IMR-90 (cell line): ENCODE measurements around the gene TYW5.

Source experiments
- BHLHE40 ChIP-seq: fragments of 150-350 bp; IDR thresholded peaks from 2 replicates; pipeline ENCODE4 v1.6.1; 2016; ENCODE audit warnings: mild to moderate bottlenecking, low read depth, low read length
- CEBPB ChIP-seq: IDR thresholded peaks from 2 replicates; pipeline ENCODE4 v1.6.1; 2012; ENCODE audit warnings: low read depth, low read length, improper control_type of control experiment
- CTCF ChIP-seq: conservative IDR thresholded peaks from 2 replicates; pipeline ENCODE4 v1.5.1; 2012; ENCODE audit warnings: mild to moderate bottlenecking, low read depth, low read length, improper control_type of control experiment
- MAFK ChIP-seq: IDR thresholded peaks from 2 replicates; pipeline ENCODE4 v1.6.1; 2012; ENCODE audit warnings: low read depth, low read length, improper control_type of control experiment
- MAZ ChIP-seq: IDR thresholded peaks from 2 replicates; pipeline ENCODE4 v1.6.1; 2012; ENCODE audit warnings: low read depth, mild to moderate bottlenecking, low read length, improper control_type of control experiment, moderate library complexity, borderline replicate concordance
- NFE2L2 ChIP-seq: fragments of 150-350 bp; IDR thresholded peaks from 2 replicates; pipeline ENCODE4 v1.6.1; 2016; ENCODE audit warnings: low read depth, mild to moderate bottlenecking, low read length
- POLR2A ChIP-seq: IDR thresholded peaks from 2 replicates; pipeline ENCODE4 v1.6.1; 2012; ENCODE audit warnings: mild to moderate bottlenecking, low read depth, low read length
- RAD21 ChIP-seq: IDR thresholded peaks from 2 replicates; pipeline ENCODE4 v1.6.1; 2012; ENCODE audit warnings: low read length, improper control_type of control experiment
- RCOR1 ChIP-seq: IDR thresholded peaks from 2 replicates; pipeline ENCODE4 v1.6.1; 2012; ENCODE audit warnings: mild to moderate bottlenecking, low read length, improper control_type of control experiment; ENCODE audit not compliant: insufficient replicate concordance
- RFX5 ChIP-seq: IDR thresholded peaks from 2 replicates; pipeline ENCODE4 v1.8.0; 2012; ENCODE audit warnings: low read depth, mild to moderate bottlenecking, low read length, moderate library complexity
- SMC3 ChIP-seq: fragments of 150-350 bp; IDR thresholded peaks from 2 replicates; pipeline ENCODE4 v1.6.1; 2016; ENCODE audit warnings: low read depth, mild to moderate bottlenecking, antibody characterized with exemption, low read length, moderate library complexity
- USF2 ChIP-seq: fragments of 150-350 bp; IDR thresholded peaks from 2 replicates; pipeline ENCODE4 v1.6.1; 2017; ENCODE audit warnings: mild to moderate bottlenecking, antibody characterized with exemption, low read length, low read depth

DNA sequence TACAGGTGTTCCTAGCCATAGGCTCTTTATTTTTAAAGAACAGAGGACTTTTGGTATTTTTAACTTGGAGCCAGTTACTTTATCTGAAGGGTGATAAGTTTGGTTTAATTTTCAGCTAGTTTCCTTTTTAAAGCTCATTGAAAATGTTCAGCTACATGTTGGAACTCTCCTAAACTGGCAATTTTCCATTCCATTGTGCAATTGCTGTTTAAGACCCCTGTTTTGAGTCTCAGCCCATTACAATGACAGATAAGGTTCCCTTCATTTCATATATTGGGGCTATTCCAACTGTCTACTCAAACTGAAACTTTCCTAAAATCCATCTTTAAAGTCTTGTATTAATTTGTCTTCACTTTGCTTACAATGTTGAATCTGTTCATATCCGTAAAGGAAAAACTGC lies 11.7 kb upstream of the TYW5 start:
- no peak for TF ChIP-seq CEBPB
- no peak for TF ChIP-seq RCOR1
- TF ChIP-seq USF2: no peak
- no peak for TF ChIP-seq POLR2A
- no peak for TF ChIP-seq CTCF
- TF ChIP-seq MAFK: no peak
- TF ChIP-seq RAD21: no peak
- TF ChIP-seq BHLHE40: no peak
- TF ChIP-seq RFX5: no peak
- no peak for TF ChIP-seq NFE2L2
- no peak for TF ChIP-seq MAZ
- no peak for TF ChIP-seq SMC3
